Sigmoid colon (tissue), 7 donors: ENCODE data around the gene CREB3. TPM values are rescaled to one million over a fixed set of nuclear protein-coding genes. Genes with fewer than 3 reads are reported as not detected.

Experiments
- DNase-seq: peaks from one replicate; pipeline ENCODE4 v3.0.0-alpha.2; 2019
- H3K27ac ChIP-seq, 4 donors: fragments of 200-600 bp; sonication (generic); one replicate each; pipeline ENCODE4 v1.5.1; 2016 to 2019; ENCODE audit warnings: mild to moderate bottlenecking in 1 of 4
- H3K27me3 ChIP-seq, 3 donors: fragments of 200-600 bp; sonication (generic); one replicate each; pipeline ENCODE4 v1.5.1; 2019; ENCODE audit warnings: mild to moderate bottlenecking in 1 of 3
- H3K36me3 ChIP-seq, 4 donors: fragments of 200-600 bp; sonication (generic); one replicate each; pipeline ENCODE4 v1.5.1; 2016 to 2019
- H3K4me1 ChIP-seq, 4 donors: fragments of 200-600 bp; sonication (generic); one replicate each; pipeline ENCODE4 v1.5.1; 2017 to 2019
- H3K4me3 ChIP-seq, 4 donors: fragments of 200-600 bp; sonication (generic); one replicate each; pipeline ENCODE4 v1.5.1; 2017 to 2019; ENCODE audit warnings: mild to moderate bottlenecking in 2 of 4, moderate library complexity in 1 of 4
- H3K9me3 ChIP-seq, 4 donors: fragments of 200-600 bp in 3 of 4; sonication (generic) in 3 of 4; one replicate each; pipeline versions ENCODE4 v1.5.1 to v1.6.1; 2013 to 2019
- CTCF ChIP-seq, 4 experiments: fragments of 450-650 bp in 3 of 4; fragments of 200-600 bp in 1 of 4; IDR thresholded peaks; one replicate each; pipeline ENCODE4 v1.5.1; 2016 to 2019; ENCODE audit warnings: antibody characterized with exemption in 4 of 4, mild to moderate bottlenecking in 3 of 4, moderate library complexity in 2 of 4
- EP300 ChIP-seq, 4 donors: sonication (generic); formaldehyde crosslinking; IDR thresholded peaks; one replicate each; pipeline ENCODE4 v1.6.1; 2017; ENCODE audit warnings: antibody characterized with exemption in 4 of 4
- POLR2A ChIP-seq, 2 donors: fragments of 450-650 bp; IDR thresholded peaks; one replicate each; pipeline ENCODE4 v1.6.1; 2016; ENCODE audit warnings: antibody characterized with exemption in 2 of 2, mild to moderate bottlenecking in 2 of 2, moderate library complexity in 2 of 2
- POLR2AphosphoS5 ChIP-seq, 4 donors: sonication (generic); formaldehyde crosslinking; IDR thresholded peaks; one replicate each; pipeline ENCODE4 v1.6.1; 2017; ENCODE audit warnings: antibody characterized with exemption in 4 of 4
- WGBS, 2 donors: extraction: QIAGEN DNeasy Blood & Tissue Kit; methylation state at CpG; one replicate each; pipeline ENCODE4 v1.1.7; 2013; 5-methylcytosine and 5-hydroxymethylcytosine counted together
- intact Hi-C: fragments of 100-400 bp; cut with DNase I; formaldehyde crosslinking; loops from one replicate; pipeline ENCODE4 v1.15.1; 2023
- polyA plus RNA-seq, 3 donors: library from polyadenylated mRNA; stranded (reverse); fragments of 200-250 nt; gene quantifications; one replicate each; pipeline ENCODE4 v1.2.3, GENCODE V29; 2013
- total RNA-seq, 4 donors: library from RNA; depleted of rRNA; stranded (reverse); fragments of >200 nt; gene quantifications; one replicate each; pipeline ENCODE4 v1.1.0, GENCODE V29; 2016
- donor health status: healthy with polysubstance abuse.
- donor health status: Bipolar disorder and iron deficiency.
- donor health status: healthy.

Gene CREB3
- total and polyA plus RNA-seq, 7 donors = 31.0 to 82.7 (median 65.9) TPM

DNA sequence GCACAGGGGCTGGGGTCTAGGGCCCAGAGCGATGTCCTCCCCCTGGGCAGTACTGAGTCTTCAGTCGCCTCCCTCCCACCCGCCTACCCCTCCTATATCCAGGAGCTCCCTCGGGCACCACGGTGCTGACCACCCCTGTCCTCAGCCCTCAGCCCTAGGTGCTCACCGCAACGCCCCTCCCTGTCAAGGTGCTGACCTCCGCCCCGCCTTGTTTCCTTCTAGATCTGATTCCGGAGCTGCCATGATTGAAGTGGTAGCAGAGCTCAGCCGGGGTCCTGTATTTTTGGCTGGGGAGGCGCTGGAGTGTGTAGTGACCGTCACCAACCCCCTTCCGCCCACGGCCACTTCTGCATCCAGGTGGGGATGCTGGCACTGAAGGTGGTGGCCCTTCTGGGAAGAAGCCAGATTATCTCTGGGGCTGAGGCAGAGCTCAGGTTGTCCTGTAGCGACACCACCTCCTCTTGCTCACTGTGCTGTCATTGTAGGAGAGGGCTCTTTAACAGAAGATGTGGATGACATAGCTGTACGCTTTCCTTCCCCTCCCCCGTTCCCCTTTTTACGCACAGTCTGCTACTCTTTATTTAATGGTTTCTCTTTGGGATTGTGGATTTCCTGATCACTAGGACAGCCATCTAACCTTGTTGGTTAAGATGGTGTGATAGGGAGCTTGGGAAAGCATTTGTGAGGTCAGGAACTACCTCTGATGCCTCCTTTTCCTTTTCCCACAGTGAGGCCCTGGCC, 17.2 kb downstream of the CREB3 start:
- WGBS, 2 donors = 1 to 3% methylated on average over 19 of the region's 19 CpGs
- no peaks in the 10 kb centered on the region for H3K27me3 ChIP-seq
- peak overlapping the region; percentile 87 to 97 (median 89) for H3K4me3 ChIP-seq
- peaks cover 0 to 51% (median 49%) of the 10 kb centered on the region in 4 donors for H3K4me1 ChIP-seq
- H3K27ac ChIP-seq = peak overlapping the region; percentile 90 to 97 (median 92)
- no peak for TF ChIP-seq CTCF (IDR thresholded peaks at IDR 0.05)
- TF ChIP-seq POLR2A (IDR thresholded peaks at IDR 0.05) = no peak
- no peak for TF ChIP-seq POLR2AphosphoS5 (IDR thresholded peaks at IDR 0.05)
- no peak for TF ChIP-seq EP300 (IDR thresholded peaks at IDR 0.05)
- H3K36me3 ChIP-seq = peaks cover 13 to 50% (median 35%) of the 10 kb centered on the region in 4 donors
- no peaks in the 10 kb centered on the region for H3K9me3 ChIP-seq
- no peak for DNase-seq
- intact Hi-C loops = loop anchor here (5.0 to 10.0 kb wide), 4 partner anchors 63 to 1085 kb away; partner anchors contain the start of genes CCL27 and SPAG8

- peak overlapping the region in 2 of 4 donors; percentile 87 to 88 for H3K4me3 ChIP-seq
Measured at GRCh38 chr9:35750256-35750531, 17.7 kb downstream of the CREB3 start.

DNA sequence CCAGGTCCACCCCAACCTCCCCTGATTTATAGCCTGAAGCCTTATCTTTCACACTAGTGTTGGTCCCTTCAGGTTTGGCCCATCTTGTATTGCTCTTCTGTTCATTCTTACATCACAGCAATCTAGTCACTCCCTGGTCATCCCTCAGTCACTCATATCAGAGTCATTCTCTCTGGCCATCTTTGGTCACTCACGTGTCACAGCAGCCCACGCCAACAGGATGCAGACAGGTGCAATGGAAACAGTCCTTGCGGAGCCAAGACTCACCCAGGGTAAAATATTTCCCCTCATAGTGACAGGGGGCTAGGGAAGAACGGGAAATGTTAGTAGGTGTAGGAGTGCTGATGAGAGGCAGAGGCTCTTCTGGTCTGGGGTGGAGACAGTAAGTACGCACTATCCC, 21.0 kb downstream of the CREB3 start:
- H3K4me3 ChIP-seq = no peak overlapping the region
- peaks cover 0 to 39% (median 35%) of the 10 kb centered on the region in 4 donors for H3K4me1 ChIP-seq
- intact Hi-C loops = no loop called here
- H3K27me3 ChIP-seq = no peaks in the 10 kb centered on the region
- TF ChIP-seq CTCF (IDR thresholded peaks at IDR 0.05) = peak in 1 of 4 experiments; percentile 7
- TF ChIP-seq EP300 (IDR thresholded peaks at IDR 0.05) = no peak
- no peak for DNase-seq
- H3K9me3 ChIP-seq = no peaks in the 10 kb centered on the region
- WGBS, 2 donors = 91 to 92% methylated on average over 5 of the region's 5 CpGs
- no peak overlapping the region for H3K27ac ChIP-seq
- peaks cover 13 to 46% (median 34%) of the 10 kb centered on the region in 4 donors for H3K36me3 ChIP-seq

More at GRCh38 chr9:35750256-35750531, 17.7 kb downstream of the CREB3 start:
- no peak for DNase-seq
- no peaks in the 10 kb centered on the region for H3K9me3 ChIP-seq
- whole genome bisulfite sequencing, 2 donors = 55 to 62% methylated on average over 4 of the region's 4 CpGs
- TF ChIP-seq POLR2AphosphoS5 (IDR thresholded peaks at IDR 0.05) (no peak), POLR2A (IDR thresholded peaks at IDR 0.05) (no peak), CTCF (IDR thresholded peaks at IDR 0.05) (no peak), EP300 (IDR thresholded peaks at IDR 0.05) (no peak)
- intact Hi-C loops = no loop called here
- peak overlapping the region; percentile 90 to 97 (median 92) for H3K27ac ChIP-seq
- H3K27me3 ChIP-seq = no peaks in the 10 kb centered on the region
- H3K36me3 ChIP-seq = peaks cover 13 to 47% (median 34%) of the 10 kb centered on the region in 4 donors
- peaks cover 0 to 46% (median 44%) of the 10 kb centered on the region in 4 donors for H3K4me1 ChIP-seq

DNA sequence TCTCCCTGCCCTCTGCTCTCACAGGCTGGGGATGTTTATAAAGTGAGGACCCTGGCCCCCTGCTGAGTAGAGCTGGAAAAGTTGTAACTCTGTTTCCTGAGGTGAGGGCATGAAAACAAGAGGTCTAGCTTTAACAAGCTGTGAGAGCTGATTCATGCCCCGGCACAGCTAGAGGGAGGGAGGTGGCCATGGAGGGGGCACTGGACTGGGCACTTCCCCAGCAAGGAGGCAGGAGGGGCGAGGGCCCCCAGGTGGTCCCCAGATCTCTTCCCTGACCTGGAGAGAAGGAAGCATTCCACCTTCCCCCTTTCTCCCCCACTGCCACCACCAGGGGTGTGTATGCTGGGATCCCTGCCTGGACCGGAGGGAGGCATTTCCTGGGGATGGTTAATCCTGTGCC, 21.8 kb downstream of the CREB3 start, which contains the start of gene MSMP:
Gene MSMP, minus strand, starts transcription at position 13 of the 400 bp plus-strand sequence. CDS start 147 bp downstream, outside the sequence.
- H3K27me3 ChIP-seq = no peaks in the 10 kb centered on the region
- no peak for DNase-seq
- TF ChIP-seq CTCF (IDR thresholded peaks at IDR 0.05) (no peak), POLR2AphosphoS5 (IDR thresholded peaks at IDR 0.05) (no peak), EP300 (IDR thresholded peaks at IDR 0.05) (no peak), POLR2A (IDR thresholded peaks at IDR 0.05) (no peak)
- intact Hi-C loops = no loop called here
- peaks cover 13 to 46% (median 34%) of the 10 kb centered on the region in 4 donors for H3K36me3 ChIP-seq
- WGBS, 2 donors = 56% methylated on average over 3 of the region's 3 CpGs
- peaks cover 0 to 40% (median 38%) of the 10 kb centered on the region in 4 donors for H3K4me1 ChIP-seq
- H3K9me3 ChIP-seq = no peaks in the 10 kb centered on the region
- no peak within 1 kb of the TSS for H3K27ac ChIP-seq
- no peak within 1 kb of the TSS for H3K4me3 ChIP-seq
